Osteoblast (primary cell): Measurements from ENCODE around the gene C1orf167. TPM values are rescaled to one million over a fixed set of nuclear protein-coding genes. Genes with fewer than 3 reads are reported as not detected.

Experiments
- DNase-seq: peaks from one replicate; pipeline ENCODE4 v3.0.0; 2011; ENCODE audit warnings: low spot score, mixed read lengths; ENCODE audit not compliant: insufficient read length; ENCODE audit errors: missing footprints
- H2AFZ ChIP-seq: 2 replicates; pipeline ENCODE4 v1.6.0; 2011; ENCODE audit warnings: mild to moderate bottlenecking, low read length
- H3K27ac ChIP-seq: 2 replicates; pipeline ENCODE4 v1.5.1; 2011; ENCODE audit warnings: mild to moderate bottlenecking, low read depth, low read length, moderate library complexity
- H3K27me3 ChIP-seq: 2 replicates; pipeline ENCODE4 v1.6.0; 2012; ENCODE audit warnings: mild to moderate bottlenecking, control low read depth, inconsistent platforms, low read length, moderate library complexity; ENCODE audit not compliant: insufficient read depth
- H3K36me3 ChIP-seq: 2 replicates; pipeline ENCODE4 v1.5.1; 2011; ENCODE audit warnings: mild to moderate bottlenecking, low read length, control low read depth, moderate library complexity; ENCODE audit not compliant: insufficient read depth
- H3K4me1 ChIP-seq: 2 replicates; pipeline ENCODE4 v1.5.1; 2011; ENCODE audit warnings: mild to moderate bottlenecking, low read length, control low read depth, moderate library complexity; ENCODE audit not compliant: insufficient read depth
- H3K4me2 ChIP-seq: 2 replicates; pipeline ENCODE4 v1.6.0; 2011; ENCODE audit warnings: mild to moderate bottlenecking, low read length; ENCODE audit not compliant: insufficient read depth
- H3K4me3 ChIP-seq: fragments of 200-600 bp; sonication (generic); 3 replicates; pipeline ENCODE4 v1.5.1; 2012; ENCODE audit warnings: mild to moderate bottlenecking, low read length, inconsistent platforms; ENCODE audit not compliant: insufficient read depth
- H3K79me2 ChIP-seq: 2 replicates; pipeline ENCODE4 v1.6.0; 2012; ENCODE audit warnings: mild to moderate bottlenecking, low read length, control low read depth, inconsistent platforms; ENCODE audit not compliant: insufficient read depth
- H3K9me3 ChIP-seq: 2 replicates; pipeline ENCODE4 v1.5.1; 2011; ENCODE audit warnings: low read depth, low read length, control low read depth
- H4K20me1 ChIP-seq: 2 replicates; pipeline ENCODE4 v1.6.0; 2012; ENCODE audit warnings: mild to moderate bottlenecking, low read length, control low read depth; ENCODE audit not compliant: insufficient read depth
- CTCF ChIP-seq: IDR thresholded peaks from 2 replicates; pipeline ENCODE4 v1.5.1; 2011; ENCODE audit warnings: mild to moderate bottlenecking, low read depth, low read length, moderate library complexity; ENCODE audit errors: extremely low read depth
- total RNA-seq: library from RNA; depleted of rRNA; stranded (reverse); fragments of >200 nt; gene quantifications from 2 replicates; pipeline ENCODE4 v1.2.3, GENCODE V29; 2012

C1orf167 gene
- total RNA-seq, 1 donor, result not detected

- H3K27me3 ChIP-seq, result no peaks in the 10 kb centered on the region
- H3K27ac ChIP-seq, result peak overlapping the region; percentile 71
- no peak overlapping the region for H2AFZ ChIP-seq
- H3K4me1 ChIP-seq, result peaks cover 29% of the 10 kb centered on the region
- H4K20me1 ChIP-seq, result no peaks in the 10 kb centered on the region
- H3K4me3 ChIP-seq, result no peak overlapping the region
- H3K9me3 ChIP-seq, result no peaks in the 10 kb centered on the region
- TF ChIP-seq CTCF, result no peak
- H3K36me3 ChIP-seq, result peaks cover 36% of the 10 kb centered on the region
- DNase-seq, result no peak
- H3K79me2 ChIP-seq, result no peaks in the 10 kb centered on the region
- no peak overlapping the region for H3K4me2 ChIP-seq
These were observed 30.1 kb downstream of the C1orf167 start for GRCh38 chr1:11792106-11792505.

DNA sequence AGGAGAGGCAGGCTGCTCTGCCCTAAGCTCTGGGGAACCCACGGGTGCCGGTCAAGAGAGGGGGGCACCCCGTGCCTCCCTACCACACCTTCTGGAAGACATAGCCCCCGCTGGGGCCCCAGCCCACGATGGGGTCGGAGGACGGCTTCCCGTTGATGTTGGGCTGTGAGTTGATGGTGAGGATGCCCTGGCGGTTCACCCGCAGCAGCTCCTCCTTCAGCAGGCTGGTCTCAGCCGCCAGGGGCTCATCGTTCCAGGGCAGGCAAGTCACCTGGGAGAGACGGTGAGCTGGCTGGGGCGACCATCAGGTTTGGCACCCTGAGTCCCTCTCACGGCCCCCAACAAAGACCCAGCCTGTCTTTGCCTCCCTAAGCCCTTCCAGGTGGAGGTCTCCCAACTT is 31.8 kb downstream of the C1orf167 start:
- Histone ChIP-seq H3K9me3 (no peaks in the 10 kb centered on the region), H2AFZ (no peak overlapping the region), H3K4me3 (no peak overlapping the region), H3K36me3 (peaks cover 36% of the 10 kb centered on the region), H3K27ac (no peak overlapping the region), H4K20me1 (no peaks in the 10 kb centered on the region), H3K4me1 (peaks cover 20% of the 10 kb centered on the region), H3K4me2 (no peak overlapping the region), H3K79me2 (no peaks in the 10 kb centered on the region), H3K27me3 (no peaks in the 10 kb centered on the region)
- no peak for TF ChIP-seq CTCF
- no peak for DNase-seq

DNA sequence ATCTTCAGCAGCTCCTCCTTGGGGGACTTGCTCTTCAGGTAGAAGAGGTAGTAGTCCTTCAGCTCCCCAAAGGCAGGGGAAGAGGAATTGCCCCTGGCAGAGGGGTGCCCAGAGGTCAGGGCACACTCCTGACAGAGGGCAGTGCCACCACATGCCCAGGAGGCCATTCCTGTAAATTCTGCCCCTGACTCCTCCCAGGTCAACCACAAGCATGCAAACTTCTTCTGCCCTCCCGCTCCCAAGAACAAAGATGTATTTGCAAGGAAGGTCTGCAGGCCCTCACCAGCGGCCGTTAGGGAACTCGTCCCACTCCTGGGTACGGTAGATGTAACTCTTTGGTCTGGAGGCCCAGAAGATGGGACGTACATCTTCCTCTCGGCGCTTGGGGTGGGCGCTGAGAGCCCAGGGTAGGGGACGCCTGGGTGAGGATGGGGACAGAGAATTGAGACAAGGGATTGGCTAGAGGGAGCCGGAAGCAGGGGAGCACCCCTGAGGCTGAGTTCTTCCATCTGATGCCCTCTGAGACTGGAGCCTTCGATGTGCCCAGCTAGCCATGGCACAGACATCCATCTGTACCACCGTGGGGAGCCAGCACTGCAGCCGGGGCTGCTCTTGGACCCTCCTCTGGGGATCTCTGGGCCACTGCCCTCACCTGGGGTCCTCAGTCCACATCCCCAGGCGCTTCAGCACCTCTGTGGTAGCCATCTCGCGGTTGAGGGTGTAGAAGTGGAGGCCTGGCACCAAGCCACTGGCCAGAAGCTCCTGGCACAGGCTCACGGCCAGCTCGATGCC is 32.6 kb downstream of the C1orf167 start:
- Histone ChIP-seq H3K27ac (no peak overlapping the region), H3K4me1 (peaks cover 20% of the 10 kb centered on the region)

More for the DNA sequence above, 32.6 kb downstream of the C1orf167 start:
- peaks cover 33% of the 10 kb centered on the region for H3K36me3 ChIP-seq
- no peaks in the 10 kb centered on the region for H3K79me2 ChIP-seq
- H3K27me3 ChIP-seq, result no peaks in the 10 kb centered on the region
- no peaks in the 10 kb centered on the region for H4K20me1 ChIP-seq
- no peak for TF ChIP-seq CTCF
- H3K9me3 ChIP-seq, result no peaks in the 10 kb centered on the region
- no peak for DNase-seq
- no peak overlapping the region for H3K4me3 ChIP-seq
- H2AFZ ChIP-seq, result no peak overlapping the region
- no peak overlapping the region for H3K4me2 ChIP-seq
